Parathyroid adenoma (tissue), 2 donors: ENCODE measurements around the gene GAREM1.

ENCODE experiments used
- H2AFZ ChIP-seq: fragments of 300-600 bp; sonication (generic); one replicate; pipeline ENCODE4 v1.7.0; 2017; ENCODE audit warnings: antibody characterized with exemption, mild to moderate bottlenecking
- H3K27ac ChIP-seq: fragments of 300-600 bp; sonication (generic); one replicate; pipeline ENCODE4 v1.7.0; 2017
- H3K27me3 ChIP-seq: fragments of 300-600 bp; sonication (generic); one replicate; pipeline ENCODE4 v1.7.0; 2017; ENCODE audit warnings: low read length; ENCODE audit not compliant: control insufficient read depth, insufficient read depth
- H3K36me3 ChIP-seq: fragments of 300-600 bp; sonication (generic); one replicate; pipeline ENCODE4 v1.7.0; 2017; ENCODE audit warnings: low read length; ENCODE audit not compliant: control insufficient read depth, insufficient read depth
- H3K4me1 ChIP-seq: fragments of 300-600 bp; sonication (generic); one replicate; pipeline ENCODE4 v1.7.0; 2017; ENCODE audit warnings: control low read depth
- H3K4me2 ChIP-seq: fragments of 300-600 bp; sonication (generic); one replicate; pipeline ENCODE4 v1.7.0; 2017; ENCODE audit warnings: low read length
- H3K4me3 ChIP-seq: fragments of 300-600 bp; sonication (generic); one replicate; pipeline ENCODE4 v1.7.0; 2017; ENCODE audit warnings: low read depth, low read length
- H3K79me2 ChIP-seq: fragments of 300-600 bp; sonication (generic); one replicate; pipeline ENCODE4 v1.7.0; 2017; ENCODE audit warnings: control low read depth
- H3K9ac ChIP-seq: fragments of 300-600 bp; sonication (generic); one replicate; pipeline ENCODE4 v1.7.0; 2017; ENCODE audit warnings: mild to moderate bottlenecking
- H3K9me3 ChIP-seq: fragments of 300-600 bp; sonication (generic); one replicate; pipeline ENCODE4 v1.7.0; 2017; ENCODE audit warnings: low read length; ENCODE audit not compliant: control insufficient read depth
- TF ChIP-seq, protein P1 (sequence below): fragments of 300-600 bp; sonication (generic); IDR thresholded peaks from one replicate; pipeline ENCODE4 v1.7.0; 2017; ENCODE audit warnings: antibody characterized with exemption, mild to moderate bottlenecking
- donor health status: primary hyperparathyroidism.

GAREM1 gene

DNA sequence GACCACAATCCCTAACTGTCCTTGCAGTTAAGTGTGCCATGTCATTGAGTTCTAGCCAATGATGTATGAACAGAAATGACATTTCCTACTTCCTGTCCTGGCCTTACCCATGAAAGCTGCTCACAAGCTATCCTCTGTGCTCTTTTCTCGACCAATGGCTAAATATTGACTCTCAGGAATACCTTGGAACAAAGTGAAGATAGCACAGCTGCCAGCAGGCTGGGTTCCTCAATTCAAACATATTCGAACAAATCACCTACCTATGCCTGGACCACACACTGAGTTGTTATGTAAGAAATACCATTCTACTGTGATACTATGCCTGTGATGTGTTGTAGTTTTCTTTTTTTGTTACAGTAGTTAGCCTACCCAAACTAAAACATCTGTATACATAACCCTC, 65.1 kb downstream of the GAREM1 start:
- H3K36me3 ChIP-seq, result no peaks in the 10 kb centered on the region
- H3K79me2 ChIP-seq, result peaks cover 3% of the 10 kb centered on the region
- no peak overlapping the region for H2AFZ ChIP-seq
- no peak overlapping the region for H3K4me2 ChIP-seq
- H3K27me3 ChIP-seq, result no peaks in the 10 kb centered on the region
- no peak overlapping the region for H3K4me3 ChIP-seq
- H3K9ac ChIP-seq, result no peak overlapping the region
- H3K27ac ChIP-seq, result no peak overlapping the region
- no peaks in the 10 kb centered on the region for H3K4me1 ChIP-seq
- TF ChIP-seq, protein P1, sequence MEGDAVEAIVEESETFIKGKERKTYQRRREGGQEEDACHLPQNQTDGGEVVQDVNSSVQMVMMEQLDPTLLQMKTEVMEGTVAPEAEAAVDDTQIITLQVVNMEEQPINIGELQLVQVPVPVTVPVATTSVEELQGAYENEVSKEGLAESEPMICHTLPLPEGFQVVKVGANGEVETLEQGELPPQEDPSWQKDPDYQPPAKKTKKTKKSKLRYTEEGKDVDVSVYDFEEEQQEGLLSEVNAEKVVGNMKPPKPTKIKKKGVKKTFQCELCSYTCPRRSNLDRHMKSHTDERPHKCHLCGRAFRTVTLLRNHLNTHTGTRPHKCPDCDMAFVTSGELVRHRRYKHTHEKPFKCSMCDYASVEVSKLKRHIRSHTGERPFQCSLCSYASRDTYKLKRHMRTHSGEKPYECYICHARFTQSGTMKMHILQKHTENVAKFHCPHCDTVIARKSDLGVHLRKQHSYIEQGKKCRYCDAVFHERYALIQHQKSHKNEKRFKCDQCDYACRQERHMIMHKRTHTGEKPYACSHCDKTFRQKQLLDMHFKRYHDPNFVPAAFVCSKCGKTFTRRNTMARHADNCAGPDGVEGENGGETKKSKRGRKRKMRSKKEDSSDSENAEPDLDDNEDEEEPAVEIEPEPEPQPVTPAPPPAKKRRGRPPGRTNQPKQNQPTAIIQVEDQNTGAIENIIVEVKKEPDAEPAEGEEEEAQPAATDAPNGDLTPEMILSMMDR, result no peak
- H3K9me3 ChIP-seq, result no peaks in the 10 kb centered on the region

DNA sequence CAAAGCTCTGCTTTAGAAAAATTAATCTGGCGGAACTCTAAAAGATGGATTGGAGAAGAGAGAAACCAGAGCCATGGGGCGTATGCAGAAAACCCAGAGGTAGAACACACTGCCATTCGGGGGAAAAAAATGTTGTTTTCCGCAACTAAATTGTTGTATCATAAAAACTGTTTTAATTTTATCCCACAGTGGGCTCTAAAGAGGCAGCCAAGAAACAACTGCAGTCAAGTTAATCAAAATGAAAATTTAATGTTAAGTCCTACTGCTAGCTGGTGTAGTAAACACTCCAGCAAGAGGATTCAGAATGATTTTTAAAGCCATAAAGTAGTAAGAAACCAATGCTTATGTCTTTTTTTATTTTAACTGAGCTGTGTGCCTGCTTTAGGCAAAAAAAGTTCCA, 69.1 kb downstream of the GAREM1 start:
- H3K9me3 ChIP-seq, result no peaks in the 10 kb centered on the region
- H3K4me3 ChIP-seq, result no peak overlapping the region
- no peak overlapping the region for H3K9ac ChIP-seq
- H3K4me1 ChIP-seq, result no peaks in the 10 kb centered on the region
- H3K36me3 ChIP-seq, result no peaks in the 10 kb centered on the region
- H3K4me2 ChIP-seq, result no peak overlapping the region
- H3K27me3 ChIP-seq, result no peaks in the 10 kb centered on the region
- peaks cover 3% of the 10 kb centered on the region for H3K79me2 ChIP-seq
- no peak overlapping the region for H2AFZ ChIP-seq
- TF ChIP-seq, protein P1, result no peak
- H3K27ac ChIP-seq, result no peak overlapping the region

DNA sequence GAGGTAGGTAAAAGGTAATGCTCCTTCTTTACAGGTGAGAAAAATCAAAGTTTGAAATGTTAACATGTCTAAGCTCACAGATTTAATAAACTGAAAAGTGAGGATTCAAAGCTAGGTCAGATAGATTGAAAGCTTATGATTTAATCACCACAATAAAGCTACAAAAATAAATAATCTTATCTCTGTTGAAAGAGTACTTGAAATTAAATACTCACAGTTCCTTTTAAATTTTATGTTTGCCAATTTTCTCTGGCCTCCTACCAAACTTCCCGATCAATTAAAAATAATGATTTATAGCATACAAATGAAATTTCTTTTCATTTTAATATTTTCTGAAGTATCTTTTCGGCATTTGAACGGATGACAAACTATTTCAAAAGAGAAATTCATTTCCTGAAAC, 77.3 kb downstream of the GAREM1 start:
- Histone ChIP-seq H3K27me3 (no peaks in the 10 kb centered on the region), H3K4me3 (no peak overlapping the region), H3K9ac (no peak overlapping the region), H3K9me3 (no peaks in the 10 kb centered on the region), H2AFZ (no peak overlapping the region), H3K36me3 (no peaks in the 10 kb centered on the region), H3K4me1 (no peaks in the 10 kb centered on the region), H3K79me2 (no peaks in the 10 kb centered on the region), H3K27ac (no peak overlapping the region), H3K4me2 (no peak overlapping the region)
- TF ChIP-seq, protein P1, result no peak

DNA sequence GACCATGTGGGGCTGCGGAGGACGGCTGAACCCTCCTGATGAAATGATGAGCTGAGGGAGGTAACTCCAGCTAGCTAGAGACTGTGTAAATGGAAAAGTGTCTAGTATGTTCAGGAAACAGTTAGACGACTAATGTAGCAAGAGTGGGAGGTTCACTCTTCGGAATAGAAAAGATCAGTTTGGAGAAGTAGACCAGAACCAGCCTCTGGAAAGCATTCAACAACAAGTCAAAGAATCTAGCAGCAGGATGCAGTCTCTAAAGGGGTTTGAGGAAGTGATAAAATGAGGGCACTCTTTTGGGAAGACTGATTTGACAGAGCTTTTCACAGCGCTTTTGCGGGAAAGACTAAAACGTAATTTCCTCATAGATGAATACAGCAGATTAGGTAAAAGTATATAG, 79.6 kb downstream of the GAREM1 start:
- H3K79me2 ChIP-seq, result no peaks in the 10 kb centered on the region
- H3K4me2 ChIP-seq, result no peak overlapping the region
- TF ChIP-seq, protein P1, result no peak
- H3K9me3 ChIP-seq, result no peaks in the 10 kb centered on the region
- no peak overlapping the region for H3K27ac ChIP-seq
- no peak overlapping the region for H2AFZ ChIP-seq
- H3K4me3 ChIP-seq, result no peak overlapping the region
- no peaks in the 10 kb centered on the region for H3K27me3 ChIP-seq
- no peaks in the 10 kb centered on the region for H3K36me3 ChIP-seq
- H3K9ac ChIP-seq, result no peak overlapping the region
- H3K4me1 ChIP-seq, result peaks cover 4% of the 10 kb centered on the region

DNA sequence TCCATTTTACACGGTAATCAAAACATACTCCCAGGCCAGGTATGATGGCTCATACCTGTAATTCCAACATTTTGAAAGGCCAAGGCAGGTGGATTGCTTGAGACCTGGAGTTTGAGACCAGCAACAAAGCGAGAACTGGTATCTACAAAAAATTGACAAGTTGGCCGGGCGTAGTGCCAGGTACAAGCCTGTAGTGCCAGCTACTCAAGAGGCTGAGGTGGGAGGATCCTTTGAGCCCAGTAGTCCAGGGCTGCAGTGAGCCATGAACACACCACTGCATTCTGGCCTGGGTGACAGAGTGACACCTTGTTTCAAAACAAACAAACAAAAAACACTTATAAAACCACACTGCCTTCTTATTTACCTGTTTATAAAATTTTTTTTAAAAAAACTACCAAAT, 80.8 kb downstream of the GAREM1 start:
- Histone ChIP-seq H3K36me3 (no peaks in the 10 kb centered on the region), H3K27me3 (no peaks in the 10 kb centered on the region), H3K79me2 (no peaks in the 10 kb centered on the region), H3K9me3 (no peaks in the 10 kb centered on the region), H2AFZ (no peak overlapping the region), H3K4me1 (peaks cover 4% of the 10 kb centered on the region), H3K4me3 (no peak overlapping the region), H3K4me2 (no peak overlapping the region), H3K9ac (no peak overlapping the region), H3K27ac (no peak overlapping the region)
- TF ChIP-seq, protein P1, result no peak
